ENCODE results near the gene MYOM1. TPM values are rescaled to one million over a fixed set of nuclear protein-coding genes. Genes with fewer than 3 reads are reported as not detected.

Gene MYOM1
- total RNA-seq, 2 experiments from 2014 or later: 0.74 to 1.5 TPM

DNA sequence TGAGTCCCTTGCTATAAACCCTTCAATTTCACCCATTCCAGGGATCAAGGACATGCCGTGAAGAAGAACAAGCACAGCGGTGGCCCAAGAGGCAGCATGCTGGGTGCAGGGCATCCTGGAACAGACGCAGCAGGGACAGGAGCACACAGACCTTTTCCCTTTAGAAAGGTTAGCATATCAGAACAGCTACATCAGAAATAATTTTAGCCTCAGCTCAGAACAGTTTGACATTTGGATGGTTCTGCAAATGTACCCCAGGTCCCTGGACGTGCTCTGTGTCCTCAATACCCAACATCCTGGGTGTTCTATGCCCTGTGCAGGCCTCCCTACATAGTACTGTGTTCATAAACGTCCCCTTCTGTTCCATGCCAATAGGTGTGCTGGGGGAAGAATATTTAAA is 80.4 kb downstream of the MYOM1 start:
- intact Hi-C loops (cut with DNase I, micrococcal nuclease): no loop called here
- Mint-ChIP-seq H3K4me3 (no peak overlapping the region), H3K36me3 (ENCODE audit: low read depth) (peaks cover 7% of the 10 kb centered on the region), H3K9me3 (peaks cover 4% of the 10 kb centered on the region), H3K27me3 (no peaks in the 10 kb centered on the region), H3K4me1 (ENCODE audit: low read depth) (no peaks in the 10 kb centered on the region), H3K27ac (no peak overlapping the region)
- DNase-seq: no peak
- CTCF ChIA-PET: interaction anchor here (1.1 to 2.5 kb wide), 2 partner anchors 11 to 145 kb away, joined by 3 to 8 read pairs; no protein-coding TSS in a partner anchor
- ATAC-seq (ENCODE audit: poor library complexity): no peak
- Histone ChIP-seq H3K4me1 (ENCODE audit: insufficient read depth, low read length) (no peaks in the 10 kb centered on the region), H3K9me3 (ENCODE audit: control insufficient read depth in 1 of 2, insufficient read depth in 1 of 2, low read length in 2 of 2) (peaks cover 4 to 11% of the 10 kb centered on the region in 2 experiments), H3K4me3 (ENCODE audit: low read length) (no peak overlapping the region), H3K27me3 (ENCODE audit: control insufficient read depth in 1 of 2, insufficient read depth in 2 of 2, low read length in 2 of 2) (no peaks in the 10 kb centered on the region), H3K36me3 (ENCODE audit: insufficient read depth, low read length) (no peaks in the 10 kb centered on the region), H3K27ac (ENCODE audit: low read depth in 1 of 2, low read length in 2 of 2) (no peak overlapping the region)
- POLR2A ChIA-PET: no interaction called here
- TF ChIP-seq, protein P1, sequence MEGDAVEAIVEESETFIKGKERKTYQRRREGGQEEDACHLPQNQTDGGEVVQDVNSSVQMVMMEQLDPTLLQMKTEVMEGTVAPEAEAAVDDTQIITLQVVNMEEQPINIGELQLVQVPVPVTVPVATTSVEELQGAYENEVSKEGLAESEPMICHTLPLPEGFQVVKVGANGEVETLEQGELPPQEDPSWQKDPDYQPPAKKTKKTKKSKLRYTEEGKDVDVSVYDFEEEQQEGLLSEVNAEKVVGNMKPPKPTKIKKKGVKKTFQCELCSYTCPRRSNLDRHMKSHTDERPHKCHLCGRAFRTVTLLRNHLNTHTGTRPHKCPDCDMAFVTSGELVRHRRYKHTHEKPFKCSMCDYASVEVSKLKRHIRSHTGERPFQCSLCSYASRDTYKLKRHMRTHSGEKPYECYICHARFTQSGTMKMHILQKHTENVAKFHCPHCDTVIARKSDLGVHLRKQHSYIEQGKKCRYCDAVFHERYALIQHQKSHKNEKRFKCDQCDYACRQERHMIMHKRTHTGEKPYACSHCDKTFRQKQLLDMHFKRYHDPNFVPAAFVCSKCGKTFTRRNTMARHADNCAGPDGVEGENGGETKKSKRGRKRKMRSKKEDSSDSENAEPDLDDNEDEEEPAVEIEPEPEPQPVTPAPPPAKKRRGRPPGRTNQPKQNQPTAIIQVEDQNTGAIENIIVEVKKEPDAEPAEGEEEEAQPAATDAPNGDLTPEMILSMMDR (IDR thresholded peaks at IDR 0.05): no peak

DNA sequence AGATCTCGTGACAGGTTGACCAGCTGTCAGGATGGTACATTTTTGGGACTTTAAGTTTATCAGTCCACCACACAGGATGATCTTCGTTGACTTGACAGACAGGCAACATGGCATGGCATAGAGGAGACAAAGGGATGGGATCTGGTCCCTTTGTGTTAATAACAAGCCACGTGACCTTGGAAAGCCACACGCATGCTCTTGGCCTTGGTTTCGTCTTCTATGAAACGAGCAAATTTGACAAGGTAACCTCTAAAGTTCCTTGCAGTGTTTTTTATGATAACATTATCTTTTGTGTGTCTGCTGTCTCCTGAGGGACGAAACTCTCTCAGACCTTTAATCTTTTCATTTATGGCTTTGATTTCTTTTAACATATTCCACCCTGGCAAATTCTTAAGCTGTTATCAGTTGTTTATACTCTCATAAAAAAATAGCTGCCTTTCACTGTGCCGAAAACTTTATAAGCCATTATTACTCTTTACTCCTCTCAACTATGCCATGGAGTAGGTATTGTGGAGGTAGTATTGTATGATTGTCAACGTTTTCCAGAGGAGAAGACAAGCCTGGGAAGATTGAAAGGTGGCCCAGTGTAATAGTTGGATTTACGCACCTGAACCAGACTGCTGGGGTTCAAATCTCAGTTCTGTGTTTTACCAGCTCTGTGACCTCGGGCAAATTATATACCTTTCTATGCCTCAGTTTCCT is 81.3 kb downstream of the MYOM1 start:
- H3K9me3 Mint-ChIP-seq: peaks cover 4% of the 10 kb centered on the region
- H3K36me3 ChIP-seq (ENCODE audit: insufficient read depth, low read length): no peaks in the 10 kb centered on the region
- H3K27ac ChIP-seq (ENCODE audit: low read depth in 1 of 2, low read length in 2 of 2): no peak overlapping the region
- H3K27me3 Mint-ChIP-seq: no peaks in the 10 kb centered on the region
- ATAC-seq (ENCODE audit: poor library complexity) (no peak), DNase-seq (no peak)
- intact Hi-C loops (cut with DNase I, micrococcal nuclease): no loop called here
- POLR2A ChIA-PET: no interaction called here
- H3K27me3 ChIP-seq (ENCODE audit: control insufficient read depth in 1 of 2, insufficient read depth in 2 of 2, low read length in 2 of 2): no peaks in the 10 kb centered on the region
- TF ChIP-seq, protein P1 (IDR thresholded peaks at IDR 0.05): no peak
- CTCF ChIA-PET: interaction anchor here (1.2 to 2.5 kb wide), 2 partner anchors 13 to 144 kb away, joined by 3 to 8 read pairs; no protein-coding TSS in a partner anchor
- H3K4me3 ChIP-seq (ENCODE audit: low read length): no peak overlapping the region
- H3K4me1 Mint-ChIP-seq (ENCODE audit: low read depth): no peaks in the 10 kb centered on the region
- H3K36me3 Mint-ChIP-seq (ENCODE audit: low read depth): peaks cover 7% of the 10 kb centered on the region
- H3K9me3 ChIP-seq (ENCODE audit: control insufficient read depth in 1 of 2, insufficient read depth in 1 of 2, low read length in 2 of 2): peaks cover 4 to 10% of the 10 kb centered on the region in 2 experiments
- H3K4me1 ChIP-seq (ENCODE audit: insufficient read depth, low read length): no peaks in the 10 kb centered on the region
- no peak overlapping the region for H3K4me3 Mint-ChIP-seq
- no peak overlapping the region for H3K27ac Mint-ChIP-seq

DNA sequence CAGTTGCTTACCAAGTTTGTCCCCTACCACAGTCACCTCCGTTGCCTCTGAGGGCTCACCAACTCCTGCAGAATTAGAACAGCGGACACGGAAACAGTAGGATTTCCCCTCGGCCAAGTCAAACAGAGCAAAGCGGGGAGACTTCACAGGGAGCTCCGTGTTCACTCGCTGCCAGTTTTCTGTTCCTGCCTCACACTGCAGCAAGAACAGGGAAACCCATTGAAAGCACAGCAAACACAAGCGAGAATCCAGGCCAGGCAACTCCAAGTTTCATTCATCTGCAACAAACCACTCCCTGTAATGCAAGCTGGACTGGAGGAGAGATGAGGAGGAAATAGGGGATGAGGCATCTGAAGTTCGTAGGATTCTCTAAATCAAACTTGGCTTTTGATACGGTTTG is 84.2 kb downstream of the MYOM1 start:
- no peak overlapping the region for H3K4me3 ChIP-seq (ENCODE audit: low read length)
- Mint-ChIP-seq H3K4me3 (no peak overlapping the region), H3K27ac (no peak overlapping the region), H3K27me3 (no peaks in the 10 kb centered on the region), H3K36me3 (ENCODE audit: low read depth) (no peaks in the 10 kb centered on the region), H3K4me1 (ENCODE audit: low read depth) (no peaks in the 10 kb centered on the region), H3K9me3 (no peaks in the 10 kb centered on the region)
- no peak for ATAC-seq (ENCODE audit: poor library complexity)
- ChIA-PET CTCF (no interaction called here), POLR2A (no interaction called here)
- H3K36me3 ChIP-seq (ENCODE audit: insufficient read depth, low read length): no peaks in the 10 kb centered on the region
- no peaks in the 10 kb centered on the region for H3K4me1 ChIP-seq (ENCODE audit: insufficient read depth, low read length)
- intact Hi-C loops (cut with DNase I, micrococcal nuclease): no loop called here
- H3K27ac ChIP-seq (ENCODE audit: low read depth in 1 of 2, low read length in 2 of 2): no peak overlapping the region
- no peaks in the 10 kb centered on the region for H3K27me3 ChIP-seq (ENCODE audit: control insufficient read depth in 1 of 2, insufficient read depth in 2 of 2, low read length in 2 of 2)
- H3K9me3 ChIP-seq (ENCODE audit: control insufficient read depth in 1 of 2, insufficient read depth in 1 of 2, low read length in 2 of 2): no peaks in the 10 kb centered on the region
- no peak for DNase-seq
- TF ChIP-seq, protein P1 (IDR thresholded peaks at IDR 0.05): no peak

All from CD4-positive, alpha-beta T cell (primary cell).